Suprapubic skin (tissue), 3 donors: ENCODE measurements around the gene DRAM1.

Experiments used
- CTCF ChIP-seq, 2 donors: fragments of 200-600 bp in 1 of 2; fragments of 450-650 bp in 1 of 2; sonication (generic) in 1 of 2; IDR thresholded peaks; one replicate each; pipeline ENCODE4 v1.5.1; 2016 to 2019; ENCODE audit warnings: antibody characterized with exemption in 2 of 2, mild to moderate bottlenecking in 1 of 2, moderate library complexity in 1 of 2
- POLR2A ChIP-seq, 2 donors: fragments of 450-650 bp; IDR thresholded peaks; one replicate each; pipeline ENCODE4 v1.6.1; 2017; ENCODE audit warnings: antibody characterized with exemption in 2 of 2, mild to moderate bottlenecking in 2 of 2, moderate library complexity in 2 of 2

GRCh38 chr12:101925935-101926334 lies 48.6 kb downstream of the DRAM1 start:
- no peak for TF ChIP-seq POLR2A (IDR thresholded peaks at IDR 0.05)
- no peak for TF ChIP-seq CTCF (IDR thresholded peaks at IDR 0.05)
